GM18907 (cell line): ENCODE results near the gene PLEKHB1.

ENCODE experiments used
- ATAC-seq: cut with Tn5 transposase; IDR thresholded peaks from one replicate; pipeline ENCODE4 v1.9.1; 2021; ENCODE audit warnings: mild to moderate bottlenecking, moderate library complexity; ENCODE audit not compliant: unreplicated experiment

Gene PLEKHB1

GRCh38 chr11:73647459-73648100, 1.2 kb downstream of the PLEKHB1 start:
- ATAC-seq, result peak; percentile 92

- no peak for ATAC-seq
These were observed 1.7 kb downstream of the PLEKHB1 start for GRCh38 chr11:73648121-73648520.

- no peak for ATAC-seq
These were observed 2.2 kb downstream of the PLEKHB1 start for GRCh38 chr11:73648571-73649046.

GRCh38 chr11:73649206-73649605, 2.8 kb downstream of the PLEKHB1 start:
- ATAC-seq, result no peak

GRCh38 chr11:73650400-73650799, 4.0 kb downstream of the PLEKHB1 start:
- ATAC-seq, result no peak

- ATAC-seq, result no peak
These were observed 4.9 kb downstream of the PLEKHB1 start for GRCh38 chr11:73651252-73651651.

GRCh38 chr11:73651661-73652045, 5.3 kb downstream of the PLEKHB1 start:
- no peak for ATAC-seq

GRCh38 chr11:73652046-73652730, 5.8 kb downstream of the PLEKHB1 start:
- no peak for ATAC-seq

GRCh38 chr11:73652856-73653559, 6.6 kb downstream of the PLEKHB1 start:
- no peak for ATAC-seq

GRCh38 chr11:73653996-73654395, 7.6 kb downstream of the PLEKHB1 start:
- ATAC-seq, result no peak

GRCh38 chr11:73654482-73655021, 8.2 kb downstream of the PLEKHB1 start:
- no peak for ATAC-seq

- ATAC-seq, result no peak
These were observed 9.3 kb downstream of the PLEKHB1 start for GRCh38 chr11:73655686-73656085.

- no peak for ATAC-seq
These were observed 10.6 kb downstream of the PLEKHB1 start for GRCh38 chr11:73656985-73657384.

- no peak for ATAC-seq
These were observed 13.6 kb downstream of the PLEKHB1 start for GRCh38 chr11:73659961-73660360.

GRCh38 chr11:73660497-73661034, 14.2 kb downstream of the PLEKHB1 start:
- peak; percentile 11 for ATAC-seq

GRCh38 chr11:73661035-73661628, 14.8 kb downstream of the PLEKHB1 start:
- peak; percentile 84 for ATAC-seq

- ATAC-seq, result no peak
These were observed 16.2 kb downstream of the PLEKHB1 start for GRCh38 chr11:73662445-73663157.

- no peak for ATAC-seq
These were observed 17.5 kb downstream of the PLEKHB1 start for GRCh38 chr11:73663604-73664495.

- no peak for ATAC-seq
These were observed 18.5 kb downstream of the PLEKHB1 start for GRCh38 chr11:73664877-73665276.
